PC-9 (cell line): Measurements from ENCODE around the gene GZF1. TPM values are rescaled to one million over a fixed set of nuclear protein-coding genes. Genes with fewer than 3 reads are reported as not detected.

ENCODE experiments used
- BruUV-seq: library from RNA; stranded (reverse); fragments of 400-500 nt; replicated peaks from 2 replicates; lab custom pipeline; 2021; lab: Mats Ljungman, UMichigan
- CTCF ChIA-PET: fragments of 300-600 bp; sonication (Branson Sonifier 250); formaldehyde crosslinking; loops from one replicate; lab custom pipeline; 2022; ENCODE audit warnings: antibody characterized with exemption; lab: Charles Lee
- POLR2A ChIA-PET: fragments of 300-600 bp; sonication (Branson Sonifier 250); formaldehyde crosslinking; loops from one replicate; lab custom pipeline; 2022; ENCODE audit warnings: antibody characterized with exemption; ENCODE audit not compliant: unreplicated experiment; lab: Charles Lee
- DNase-seq, 2 experiments: peaks; one replicate each; pipeline versions ENCODE4 v3.0.0 to v3.0.0-alpha.2; 2015 to 2022; ENCODE audit warnings: mixed read lengths in 1 of 2
- H2AFZ ChIP-seq: fragments of 200-600 bp; sonication (generic); 2 replicates; pipeline ENCODE4 v1.8.1; 2017; ENCODE audit warnings: antibody characterized with exemption
- H3F3A ChIP-seq: fragments of 200-600 bp; sonication (generic); 2 replicates; pipeline ENCODE4 v1.8.1; 2017; ENCODE audit warnings: antibody characterized with exemption, mild to moderate bottlenecking, low read depth; ENCODE audit not compliant: insufficient read depth
- H3K27ac ChIP-seq: fragments of 200-600 bp; sonication (generic); 2 replicates; pipeline ENCODE4 v1.6.1; 2016; ENCODE audit warnings: mixed run types
- H3K27me3 ChIP-seq: fragments of 200-600 bp; sonication (generic); 2 replicates; pipeline ENCODE4 v1.6.1; 2016; ENCODE audit warnings: low read depth, mixed run types; ENCODE audit not compliant: insufficient read depth
- H3K36me3 ChIP-seq: fragments of 200-600 bp; sonication (generic); 2 replicates; pipeline ENCODE4 v1.6.1; 2016; ENCODE audit warnings: low read depth, mixed run types
- H3K4me1 ChIP-seq: fragments of 200-600 bp; sonication (generic); replicated peaks from 2 replicates; pipeline ENCODE4 v1.6.1; 2016; ENCODE audit warnings: mixed run types; ENCODE audit not compliant: insufficient read depth
- H3K4me2 ChIP-seq: fragments of 200-600 bp; sonication (generic); 2 replicates; pipeline ENCODE4 v1.6.1; 2017; ENCODE audit warnings: mixed run types
- H3K4me3 ChIP-seq: fragments of 200-600 bp; sonication (generic); 2 replicates; pipeline ENCODE4 v1.6.1; 2016; ENCODE audit warnings: mixed run types
- H3K79me2 ChIP-seq: fragments of 200-600 bp; sonication (generic); 2 replicates; pipeline ENCODE4 v1.6.1; 2017; ENCODE audit warnings: low read depth, mixed run types
- H3K9me2 ChIP-seq: fragments of 200-600 bp; sonication (generic); 2 replicates; pipeline ENCODE4 v1.8.1; 2017; ENCODE audit warnings: mild to moderate bottlenecking; ENCODE audit not compliant: insufficient read depth
- H3K9me3 ChIP-seq: fragments of 200-600 bp; sonication (generic); 2 replicates; pipeline ENCODE4 v1.8.1; 2016; ENCODE audit warnings: low read depth; ENCODE audit not compliant: insufficient read depth
- H4K20me1 ChIP-seq: fragments of 200-600 bp; sonication (generic); 2 replicates; pipeline ENCODE4 v1.8.1; 2017; ENCODE audit not compliant: insufficient read depth
- CTCF ChIP-seq: fragments of 200-600 bp; sonication (generic); conservative IDR thresholded peaks from 2 replicates; pipeline ENCODE4 v1.6.1; 2017; ENCODE audit warnings: mixed run types, antibody characterized with exemption, mild to moderate bottlenecking, moderate library complexity
- EZH2 ChIP-seq: fragments of 200-600 bp; sonication (generic); IDR thresholded peaks from 2 replicates; pipeline ENCODE4 v1.8.0; 2017; ENCODE audit warnings: antibody characterized with exemption, low read depth
- intact Hi-C: fragments of 100-400 bp; cut with micrococcal nuclease; formaldehyde crosslinking; loops from one replicate; pipeline ENCODE4 v1.10.0; 2022; ENCODE audit not compliant: unreplicated experiment
- total RNA-seq: library from RNA; stranded (reverse); gene quantifications from 2 replicates; pipeline ENCODE4 v1.2.3, GENCODE V29; 2021

Gene GZF1
- total RNA-seq, 1 experiment from 2014 or later: 8.1 TPM

DNA sequence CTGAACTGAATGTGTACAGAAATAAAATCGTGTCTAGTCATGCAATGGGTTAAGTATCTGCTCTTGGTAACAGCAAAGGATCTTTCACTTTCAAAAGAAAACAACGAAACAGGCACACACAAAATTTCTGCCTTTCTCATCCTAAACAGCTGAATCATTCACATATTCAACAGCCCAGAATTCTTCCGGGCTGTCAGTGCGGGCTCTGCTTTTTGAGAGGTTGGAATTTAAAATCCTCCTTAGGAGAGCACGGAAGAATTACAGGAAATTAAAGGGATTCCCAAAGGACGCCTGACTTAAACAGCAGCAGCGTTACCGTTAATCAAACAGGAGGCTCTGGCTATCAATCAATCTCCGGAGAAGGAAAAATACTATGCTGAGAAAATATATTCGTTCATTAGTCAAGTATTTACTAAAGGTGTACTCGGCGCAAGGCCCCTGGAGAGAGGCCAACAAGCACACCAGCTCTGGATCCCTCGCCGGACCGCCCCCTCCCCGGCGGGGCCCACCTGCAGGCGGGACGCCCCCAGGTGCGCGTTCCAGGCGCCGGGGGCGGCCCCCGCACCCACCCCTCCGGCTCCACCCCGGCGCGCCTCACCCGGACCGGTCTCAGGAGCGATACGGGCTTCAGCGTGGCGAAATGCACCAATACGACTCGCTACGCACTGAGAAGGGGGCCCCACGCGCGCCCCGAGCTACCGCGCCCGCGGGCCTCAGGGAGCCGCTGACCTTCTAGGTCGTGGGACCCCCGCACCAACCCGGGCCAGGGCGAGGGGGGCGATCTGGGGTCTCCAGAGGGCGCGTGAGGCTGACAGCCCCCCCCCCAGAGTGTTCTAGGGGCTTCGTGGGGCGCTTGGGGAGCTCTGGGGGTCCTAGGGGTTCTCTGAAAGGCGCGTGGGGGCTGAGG is 58.3 kb downstream of the GZF1 start:
- H3K79me2 ChIP-seq: peaks cover 55% of the 10 kb centered on the region
- no peaks in the 10 kb centered on the region for H3K27me3 ChIP-seq
- H3K9me2 ChIP-seq: no peaks in the 10 kb centered on the region
- intact Hi-C loops: no loop called here
- 0 out of 2 replicates have a peak, but pooled peaks cover 6% of the 10 kb centered on the region for H3K36me3 ChIP-seq
- CTCF ChIA-PET: no interaction called here
- no TSS peak for BruUV-seq
- H3K4me2 ChIP-seq: peak overlapping the region; percentile 82
- H3K4me3 ChIP-seq: peak overlapping the region; percentile 78
- POLR2A ChIA-PET: interaction anchor here (0.6 kb wide), 1 partner anchor 601 kb away, joined by 3 read pairs; no protein-coding TSS in a partner anchor
- H3K27ac ChIP-seq: peak overlapping the region; percentile 22; the same call in 1 of the 2 replicates
- no peaks in the 10 kb centered on the region; the same call in 1 of the 2 replicates for H3K9me3 ChIP-seq
- peaks cover 8% of the 10 kb centered on the region for H3F3A ChIP-seq
- TF ChIP-seq CTCF: no peak
- no peak for TF ChIP-seq EZH2
- DNase-seq: peak; percentile 45 to 53
- H4K20me1 ChIP-seq: peaks cover 25% of the 10 kb centered on the region
- H2AFZ ChIP-seq: peak overlapping the region; percentile 86
- peaks cover 10% of the 10 kb centered on the region for H3K4me1 ChIP-seq

GRCh38 chr20:23420943-23421931 is 59.3 kb downstream of the GZF1 start, which contains the start of gene NAPB:
TSS of gene NAPB (minus strand) at chr20:23421488. CDS start at chr20:23421402, 86 bp downstream.
- Histone ChIP-seq H3K9me3 (no peaks in the 10 kb centered on the region; the same call in 1 of the 2 replicates), H3K9me2 (no peaks in the 10 kb centered on the region), H2AFZ (peak within 1 kb of the TSS; percentile 86), H3K27me3 (no peaks in the 10 kb centered on the region), H3F3A (peaks cover 8% of the 10 kb centered on the region), H3K4me2 (peak within 1 kb of the TSS; percentile 82), H4K20me1 (peaks cover 21% of the 10 kb centered on the region), H3K4me3 (peak within 1 kb of the TSS; percentile 78), H3K79me2 (peaks cover 45% of the 10 kb centered on the region), H3K36me3 (0 out of 2 replicates have a peak, but pooled peaks cover 6% of the 10 kb centered on the region), H3K4me1 (peaks cover 13% of the 10 kb centered on the region), H3K27ac (0 out of 2 replicates have a peak within 1 kb of the TSS, but pooled peaks have one; percentile 22)
- ChIA-PET POLR2A (interaction anchor here (0.7 to 0.8 kb wide), 3 partner anchors 12 to 71 kb away, joined by 3 to 7 read pairs (median 7); no protein-coding TSS in a partner anchor), CTCF (interaction anchor here (0.6 to 0.8 kb wide), 2 partner anchors 71 to 989 kb away, joined by 3 to 6 read pairs; no protein-coding TSS in a partner anchor)
- TF ChIP-seq EZH2 (no peak), CTCF (peak; percentile 47; the same call in 1 of the 2 replicates)
- intact Hi-C loops: loop anchor here (1.0 kb wide), 1 partner anchor 59 kb away; the partner anchor contains the start of gene GZF1
- DNase-seq: peak; percentile 79 to 92
- TSS peak; percentile 27 for BruUV-seq

Other genes starting within 250 kb of the GZF1 start
- gene NXT1, start 11.4 kb upstream of the GZF1 start, total RNA-seq: 29.8 and 30.9 TPM in 2 replicates
- gene NAPB, start 59.3 kb downstream of the GZF1 start, total RNA-seq: 13.8 and 16.5 TPM in 2 replicates
- not detected in 2 replicates for gene CSTL1, start 77.5 kb downstream of the GZF1 start, total RNA-seq
- gene CST11, start 90.7 kb downstream of the GZF1 start, total RNA-seq: not detected in 2 replicates
- gene CST8, start 128.9 kb downstream of the GZF1 start, total RNA-seq: not detected in 2 replicates
- not detected in 2 replicates for gene CST9L, start 206.3 kb downstream of the GZF1 start, total RNA-seq
- gene CST9, start 243.7 kb downstream of the GZF1 start, total RNA-seq: not detected in 2 replicates